Activated naive CD4-positive, alpha-beta T cell treated with anti-CD3 and anti-CD28 coated beads, Interleukin-2, amount 50 U/mL, for 72 hours (primary cell): ENCODE results near the gene RAB9A. TPM values are rescaled to one million over a fixed set of nuclear protein-coding genes. Genes with fewer than 3 reads are reported as not detected.
A peak's percentile ranks its signal among the peaks of the same experiment; 100 is the strongest.

Experiments
- ATAC-seq, 2 donors: fragments of 150-1000 bp; cut with Tn5 transposase; 2 replicates each; pipeline ENCODE4 v1.10.0; 2021; ENCODE audit warnings: mild to moderate bottlenecking in 2 of 2, moderate library complexity in 2 of 2
- DNase-seq, 2 donors: peaks; one replicate each; pipeline ENCODE4 v3.0.0; 2021 to 2022; ENCODE audit warnings: low spot score in 2 of 2
- H3K27ac Mint-ChIP-seq, 2 donors: one replicate each; pipeline ENCODE4 v1.8.0; 2022; ENCODE audit warnings: mild to moderate bottlenecking in 2 of 2, mixed read lengths in 2 of 2
- H3K36me3 Mint-ChIP-seq, 2 donors: one replicate each; pipeline ENCODE4 v1.8.0; 2022; ENCODE audit warnings: mixed read lengths in 2 of 2
- H3K9me3 Mint-ChIP-seq, 2 donors: one replicate each; pipeline ENCODE4 v1.8.0; 2022; ENCODE audit warnings: mixed read lengths in 2 of 2
- total RNA-seq, 2 donors: library from RNA; stranded (reverse); gene quantifications; one replicate each; pipeline ENCODE4 v1.2.3, GENCODE V29; 2022

Gene RAB9A
- total RNA-seq, 2 donors from 2014 or later: 20.3 to 32.7 TPM

GRCh38 chrX:13691841-13692371 is 3.0 kb downstream of the RAB9A start:
- H3K36me3 Mint-ChIP-seq: peaks cover 5 to 13% of the 10 kb centered on the region in 2 donors
- no peak for ATAC-seq
- H3K9me3 Mint-ChIP-seq: no peaks in the 10 kb centered on the region
- H3K27ac Mint-ChIP-seq: peak overlapping the region in 1 of 2 donors; percentile 68
- DNase-seq: no peak

GRCh38 chrX:13692771-13693231 is 3.9 kb downstream of the RAB9A start:
- peaks cover 5 to 13% of the 10 kb centered on the region in 2 donors for H3K36me3 Mint-ChIP-seq

GRCh38 chrX:13693341-13693961 is 4.5 kb downstream of the RAB9A start:
- Mint-ChIP-seq H3K9me3 (no peaks in the 10 kb centered on the region), H3K27ac (peak overlapping the region in 1 of 2 donors; percentile 56), H3K36me3 (peaks cover 5 to 13% of the 10 kb centered on the region in 2 donors)
- DNase-seq (no peak), ATAC-seq (no peak)

More at GRCh38 chrX:13692771-13693231, 3.9 kb downstream of the RAB9A start:
- H3K27ac Mint-ChIP-seq: peak overlapping the region in 1 of 2 donors; percentile 56
- ATAC-seq (no peak), DNase-seq (no peak)
- no peaks in the 10 kb centered on the region for H3K9me3 Mint-ChIP-seq

GRCh38 chrX:13694359-13694758 is 5.4 kb downstream of the RAB9A start:
- DNase-seq (no peak), ATAC-seq (no peak)
- H3K9me3 Mint-ChIP-seq: peaks cover 0 to 3% of the 10 kb centered on the region in 2 donors
- H3K27ac Mint-ChIP-seq: no peak overlapping the region
- H3K36me3 Mint-ChIP-seq: peaks cover 0 to 13% of the 10 kb centered on the region in 2 donors

- Mint-ChIP-seq H3K36me3 (peaks cover 0 to 13% of the 10 kb centered on the region in 2 donors), H3K9me3 (peaks cover 0 to 4% of the 10 kb centered on the region in 2 donors), H3K27ac (no peak overlapping the region)
- DNase-seq (no peak), ATAC-seq (no peak)
Observed at GRCh38 chrX:13694983-13695382, 6.1 kb downstream of the RAB9A start.

- no peak for ATAC-seq
- H3K36me3 Mint-ChIP-seq: peaks cover 0 to 9% of the 10 kb centered on the region in 2 donors
- H3K27ac Mint-ChIP-seq: no peak overlapping the region
- DNase-seq: no peak
- peaks cover 0 to 4% of the 10 kb centered on the region in 2 donors for H3K9me3 Mint-ChIP-seq
Observed at GRCh38 chrX:13695601-13696115, 6.7 kb downstream of the RAB9A start.

- peak in 1 of 2 donors; percentile 58 for ATAC-seq
- Mint-ChIP-seq H3K36me3 (peaks cover 0 to 9% of the 10 kb centered on the region in 2 donors), H3K9me3 (peaks cover 0 to 4% of the 10 kb centered on the region in 2 donors), H3K27ac (peak overlapping the region in 1 of 2 donors; percentile 22)
- no peak for DNase-seq
Observed at GRCh38 chrX:13697455-13697854, 8.5 kb downstream of the RAB9A start.

GRCh38 chrX:13697976-13698375 is 9.0 kb downstream of the RAB9A start:
- peaks cover 0 to 9% of the 10 kb centered on the region in 2 donors for H3K36me3 Mint-ChIP-seq

GRCh38 chrX:13698432-13698831 is 9.5 kb downstream of the RAB9A start:
- Mint-ChIP-seq H3K9me3 (peaks cover 0 to 4% of the 10 kb centered on the region in 2 donors), H3K27ac (peak overlapping the region in 1 of 2 donors; percentile 36), H3K36me3 (peaks cover 0 to 9% of the 10 kb centered on the region in 2 donors)
- DNase-seq (no peak), ATAC-seq (no peak)

More at GRCh38 chrX:13697976-13698375, 9.0 kb downstream of the RAB9A start:
- DNase-seq: no peak
- Mint-ChIP-seq H3K27ac (no peak overlapping the region), H3K9me3 (peaks cover 0 to 4% of the 10 kb centered on the region in 2 donors)
- ATAC-seq: no peak

- peaks cover 0 to 14% of the 10 kb centered on the region in 2 donors for H3K36me3 Mint-ChIP-seq
- DNase-seq (no peak), ATAC-seq (peak in 1 of 2 donors; percentile 36)
- no peak overlapping the region for H3K27ac Mint-ChIP-seq
- peaks cover 0 to 4% of the 10 kb centered on the region in 2 donors for H3K9me3 Mint-ChIP-seq
Observed at GRCh38 chrX:13699183-13699826, 10.4 kb downstream of the RAB9A start.

GRCh38 chrX:13700380-13700779 is 11.5 kb downstream of the RAB9A start:
- no peak for DNase-seq
- no peak overlapping the region for H3K27ac Mint-ChIP-seq
- no peak for ATAC-seq
- H3K36me3 Mint-ChIP-seq: peaks cover under 1 to 9% of the 10 kb centered on the region in 2 donors
- peaks cover 0 to 4% of the 10 kb centered on the region in 2 donors for H3K9me3 Mint-ChIP-seq

- DNase-seq (no peak), ATAC-seq (no peak)
- Mint-ChIP-seq H3K36me3 (peaks cover 4 to 6% of the 10 kb centered on the region in 2 donors), H3K27ac (peak overlapping the region; percentile 66 to 92), H3K9me3 (peaks cover 0 to 4% of the 10 kb centered on the region in 2 donors)
Observed at GRCh38 chrX:13702111-13702789, 13.3 kb downstream of the RAB9A start.

GRCh38 chrX:13703135-13703534 is 14.2 kb downstream of the RAB9A start:
- no peak for ATAC-seq
- no peak for DNase-seq
- H3K9me3 Mint-ChIP-seq: peaks cover 0 to 4% of the 10 kb centered on the region in 2 donors
- H3K27ac Mint-ChIP-seq: peak overlapping the region in 1 of 2 donors; percentile 18
- H3K36me3 Mint-ChIP-seq: peaks cover 4 to 6% of the 10 kb centered on the region in 2 donors

GRCh38 chrX:13703589-13703988 is 14.7 kb downstream of the RAB9A start:
- Mint-ChIP-seq H3K36me3 (peaks cover 4 to 6% of the 10 kb centered on the region in 2 donors), H3K9me3 (peaks cover 0 to 4% of the 10 kb centered on the region in 2 donors), H3K27ac (peak overlapping the region in 1 of 2 donors; percentile 18)
- DNase-seq (no peak), ATAC-seq (peak in 1 of 2 donors; percentile 37)

GRCh38 chrX:13711141-13711540 is 22.2 kb downstream of the RAB9A start:
- Mint-ChIP-seq H3K27ac (no peak overlapping the region), H3K36me3 (peaks cover 0 to 12% of the 10 kb centered on the region in 2 donors)
- no peak for ATAC-seq

GRCh38 chrX:13716455-13716854 is 27.5 kb downstream of the RAB9A start:
- Mint-ChIP-seq H3K27ac (no peak overlapping the region), H3K9me3 (no peaks in the 10 kb centered on the region), H3K36me3 (peaks cover 0 to 17% of the 10 kb centered on the region in 2 donors)
- ATAC-seq (no peak), DNase-seq (no peak)

More at GRCh38 chrX:13711141-13711540, 22.2 kb downstream of the RAB9A start:
- H3K9me3 Mint-ChIP-seq: no peaks in the 10 kb centered on the region
- DNase-seq: no peak
